H1 (cell line): ENCODE data around the gene NCSTN. TPM values are rescaled to one million over a fixed set of nuclear protein-coding genes. Genes with fewer than 3 reads are reported as not detected.

Experiments
- ATF2 ChIP-seq: IDR thresholded peaks from 2 replicates; pipeline ENCODE4 v1.6.1; 2012; ENCODE audit warnings: low read length, inconsistent platforms
- BACH1 ChIP-seq: IDR thresholded peaks from 2 replicates; pipeline ENCODE4 v1.6.1; 2012; ENCODE audit warnings: low read length, improper control_type of control experiment
- BRCA1 ChIP-seq: IDR thresholded peaks from 2 replicates; pipeline ENCODE4 v1.6.1; 2012; ENCODE audit warnings: low read depth, low read length, improper control_type of control experiment
- CBX5 ChIP-seq: fragments of 300-800, 300-1000 bp; sonication (generic); IDR thresholded peaks from 2 replicates; pipeline ENCODE4 v1.7.1; 2016; ENCODE audit warnings: antibody characterized with exemption, low read length, low read depth
- CHD1 ChIP-seq: IDR thresholded peaks from 2 replicates; pipeline ENCODE4 v1.6.1; 2012; ENCODE audit warnings: low read depth, low read length, improper control_type of control experiment
- EP300 ChIP-seq, 2 experiments: IDR thresholded peaks; 1 replicate in 1 of 2; 2 replicates in 1 of 2; pipeline ENCODE4 v1.6.1; 2011 to 2012; ENCODE audit warnings: low read depth in 2 of 2, low read length in 2 of 2, mild to moderate bottlenecking in 2 of 2, borderline replicate concordance in 1 of 2, inconsistent platforms in 1 of 2, moderate library complexity in 1 of 2
- EZH2 ChIP-seq: fragments of 200-600 bp; sonication (generic); IDR thresholded peaks from 2 replicates; pipeline ENCODE4 v1.7.1; 2012; ENCODE audit warnings: low read depth, mild to moderate bottlenecking, moderate library complexity, low read length, inconsistent platforms; ENCODE audit not compliant: severe bottlenecking
- HDAC6 ChIP-seq: IDR thresholded peaks from one replicate; pipeline ENCODE4 v1.7.1; 2012; ENCODE audit warnings: low read depth, mild to moderate bottlenecking, inconsistent platforms, low read length, moderate library complexity
- JUND ChIP-seq: IDR thresholded peaks from 2 replicates; pipeline ENCODE4 v1.6.1; 2011; ENCODE audit warnings: mild to moderate bottlenecking, improper control_type of control experiment, low read length
- PHF8 ChIP-seq: fragments of 200-600 bp; sonication (generic); conservative IDR thresholded peaks from 2 replicates; pipeline ENCODE4 v1.7.1; 2012; ENCODE audit warnings: low read depth, mild to moderate bottlenecking, inconsistent platforms, low read length, moderate library complexity
- POU5F1 ChIP-seq: IDR thresholded peaks from 2 replicates; pipeline ENCODE4 v1.6.1; 2011; ENCODE audit warnings: low read depth, mild to moderate bottlenecking, low read length, moderate library complexity
- RAD21 ChIP-seq, 2 experiments: IDR thresholded peaks in 1 of 2; conservative IDR thresholded peaks in 1 of 2; 2 replicates each; pipeline ENCODE4 v1.6.1; 2011; ENCODE audit warnings: low read depth in 2 of 2, low read length in 2 of 2, improper control_type of control experiment in 1 of 2, inconsistent platforms in 1 of 2, mild to moderate bottlenecking in 1 of 2, moderate library complexity in 1 of 2
- RBBP5 ChIP-seq: IDR thresholded peaks from 2 replicates; pipeline ENCODE4 v1.7.1; 2012; ENCODE audit warnings: low read depth, mild to moderate bottlenecking, inconsistent platforms, low read length, moderate library complexity, borderline replicate concordance
- RFX5 ChIP-seq: IDR thresholded peaks from 2 replicates; pipeline ENCODE4 v1.6.1; 2011; ENCODE audit warnings: low read depth, low read length, improper control_type of control experiment, borderline replicate concordance
- SIX5 ChIP-seq: IDR thresholded peaks from 2 replicates; pipeline ENCODE4 v1.6.1; 2011; ENCODE audit warnings: mild to moderate bottlenecking, low read depth, low read length
- SP1 ChIP-seq: IDR thresholded peaks from 2 replicates; pipeline ENCODE4 v1.6.1; 2011; ENCODE audit warnings: low read depth, low read length
- SP2 ChIP-seq: IDR thresholded peaks from 2 replicates; pipeline ENCODE4 v1.6.1; 2012; ENCODE audit warnings: mild to moderate bottlenecking, low read length, inconsistent platforms
- SP4 ChIP-seq: IDR thresholded peaks from 2 replicates; pipeline ENCODE4 v1.6.1; 2012; ENCODE audit warnings: low read length, inconsistent platforms
- TAF1 ChIP-seq: IDR thresholded peaks from 2 replicates; pipeline ENCODE4 v1.6.1; 2011; ENCODE audit warnings: mild to moderate bottlenecking, low read depth, low read length
- TBP ChIP-seq: IDR thresholded peaks from 2 replicates; pipeline ENCODE4 v1.6.1; 2011; ENCODE audit warnings: low read depth, low read length, improper control_type of control experiment
- TCF12 ChIP-seq: IDR thresholded peaks from 2 replicates; pipeline ENCODE4 v1.6.1; 2011; ENCODE audit warnings: low read depth, mild to moderate bottlenecking, low read length
- ZNF274 ChIP-seq: IDR thresholded peaks from 2 replicates; pipeline ENCODE4 v1.7.0; 2012; ENCODE audit warnings: low read length, borderline replicate concordance; ENCODE audit errors: extremely low read depth
- polyA plus RNA-seq, 7 experiments: library from polyadenylated mRNA; depleted of rRNA in 3 of 7; stranded (reverse) in 5 of 7; unstranded in 2 of 7; fragments of >200 nt in 5 of 7; fragments of 200-250 nt in 2 of 7; gene quantifications; 1 replicate in 5 of 7; 2 replicates in 1 of 7; 4 replicates in 1 of 7; pipeline versions ENCODE4 v1.2.1 to v1.2.3, GENCODE V29; 2011 to 2013; ENCODE audit warnings: missing spikeins in 2 of 7, mixed read lengths in 2 of 7
- total RNA-seq: library from RNA; stranded (reverse); fragmentation: NEBNext Ultra II Directional; extraction: Animal tissue kit (Norgen Biotek cat#: 25700); gene quantifications from 2 replicates; pipeline ENCODE4 v1.2.1, GENCODE V29; 2021

NCSTN gene
- total and polyA plus RNA-seq, 2 of the 8 experiments (the other 6 are each of a cell fraction or from before 2014, with no cell fraction given), result 64.7 to 125 TPM

- TF ChIP-seq EZH2 (no peak), SP1 (no peak), SP4 (no peak), ATF2 (no peak; the same call in 1 of the 2 replicates), TBP (peak; percentile 90), BRCA1 (no peak; the same call in 1 of the 2 replicates), POU5F1 (no peak), BACH1 (no peak), JUND (no peak; the same call in 1 of the 2 replicates), ZNF274 (no peak), CHD1 (no peak), SIX5 (no peak), RAD21 (IDR thresholded peaks at IDR 0.05 in 1 of 2, conservative IDR thresholded peaks at IDR 0.05 in 1 of 2; ENCODE audit: low read depth in 2 of 2, low read length in 2 of 2) (no peak), PHF8 (peak; percentile 81), CBX5 (no peak), TCF12 (no peak), HDAC6 (no peak), RBBP5 (peak; percentile 87), EP300 (IDR thresholded peaks at IDR 0.05; ENCODE audit: borderline replicate concordance in 1 of 2, low read depth in 2 of 2, low read length in 2 of 2) (no peak), TAF1 (peak; percentile 97), SP2 (peak; percentile 82), RFX5 (no peak)
These were observed at the start of gene NCSTN, which contains the start of gene COPA (continued) for GRCh38 chr1:160342953-160343869.
